Measurements from ENCODE around the gene AK8. TPM values are rescaled to one million over a fixed set of nuclear protein-coding genes. Genes with fewer than 3 reads are reported as not detected.

The AK8 gene
- total and polyA plus RNA-seq, 9 of the 15 experiments (the other 6 are each of a cell fraction or from before 2014, with no cell fraction given): 0.06 to 0.37 TPM; not detected in 7

GRCh38 chr9:132825430-132825829 lies 52.7 kb downstream of the AK8 start:
- TF ChIP-seq PHF20 (IDR thresholded peaks at IDR 0.05; ENCODE audit: partially characterized antibody): no peak
- no peak for TF ChIP-seq MTA1 (IDR thresholded peaks at IDR 0.05; ENCODE audit: borderline replicate concordance)
- no peak for TF ChIP-seq ZNF695 (CRISPR knock-in tag; IDR thresholded peaks at IDR 0.05)
- TF ChIP-seq, protein P1, sequence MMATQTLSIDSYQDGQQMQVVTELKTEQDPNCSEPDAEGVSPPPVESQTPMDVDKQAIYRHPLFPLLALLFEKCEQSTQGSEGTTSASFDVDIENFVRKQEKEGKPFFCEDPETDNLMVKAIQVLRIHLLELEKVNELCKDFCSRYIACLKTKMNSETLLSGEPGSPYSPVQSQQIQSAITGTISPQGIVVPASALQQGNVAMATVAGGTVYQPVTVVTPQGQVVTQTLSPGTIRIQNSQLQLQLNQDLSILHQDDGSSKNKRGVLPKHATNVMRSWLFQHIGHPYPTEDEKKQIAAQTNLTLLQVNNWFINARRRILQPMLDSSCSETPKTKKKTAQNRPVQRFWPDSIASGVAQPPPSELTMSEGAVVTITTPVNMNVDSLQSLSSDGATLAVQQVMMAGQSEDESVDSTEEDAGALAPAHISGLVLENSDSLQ (IDR thresholded peaks at IDR 0.05): no peak
- no peak for TF ChIP-seq ZNF785 (CRISPR knock-in tag; IDR thresholded peaks at IDR 0.05)
- no peak for TF ChIP-seq CEBPG (CRISPR knock-in tag; IDR thresholded peaks at IDR 0.05)
- no peak for TF ChIP-seq CEBPG (tag; conservative IDR thresholded peaks at IDR 0.05 in 1 of 2, IDR thresholded peaks at IDR 0.05 in 1 of 2)
- no peak for TF ChIP-seq ARID3B (CRISPR knock-in tag; IDR thresholded peaks at IDR 0.05; ENCODE audit: borderline replicate concordance)
- TF ChIP-seq U2AF2 (optimal IDR thresholded peaks at IDR 0.05; ENCODE audit: low read depth, low read length): no peak
- no peak for TF ChIP-seq RCOR1 (IDR thresholded peaks at IDR 0.05; ENCODE audit: borderline replicate concordance in 1 of 2, low read depth in 2 of 2, low read length in 2 of 2)
- TF ChIP-seq RNF2 (IDR thresholded peaks at IDR 0.05): no peak
- TF ChIP-seq HINFP (tag; conservative IDR thresholded peaks at IDR 0.05; ENCODE audit: low read depth): no peak
- CTCF ChIA-PET (ENCODE audit: low intra/inter-chr PET ratio): no interaction called here

More at GRCh38 chr9:132825430-132825829, 52.7 kb downstream of the AK8 start:
- no peaks in the 10 kb centered on the region for H3K79me2 ChIP-seq (ENCODE audit: control insufficient read depth, insufficient read depth, low read length)
- H3K9me3 ChIP-seq (replicated peaks; ENCODE audit: control insufficient read depth, insufficient read depth, low read depth, low read length): no peaks in the 10 kb centered on the region
- peaks cover 66 to 69% of the 10 kb centered on the region in 2 experiments for H3K27me3 ChIP-seq (ENCODE audit: control insufficient read depth in 2 of 2, insufficient read depth in 2 of 2, low read length in 2 of 2)
- H3K9me1 ChIP-seq (ENCODE audit: control insufficient read depth, insufficient read depth, low read length): no peaks in the 10 kb centered on the region
- ATAC-seq: no peak
- in situ Hi-C loops (cut with MboI): no loop called here
- H3K27ac ChIP-seq (ENCODE audit: extremely low read depth, low read depth, low read length): no peak overlapping the region
- no peaks in the 10 kb centered on the region; a peak in 1 of 5 replicates for H3K4me1 ChIP-seq (replicated peaks in 1 of 2; ENCODE audit: control insufficient read depth in 2 of 2, insufficient read depth in 2 of 2, low read length in 2 of 2)
- no peak overlapping the region for H3K4me2 ChIP-seq (ENCODE audit: insufficient read depth, low read length)
- H3K4me3 ChIP-seq: no peak overlapping the region
- no peak overlapping the region for H3K9ac ChIP-seq (ENCODE audit: insufficient read depth in 1 of 2, low read depth in 2 of 2, low read length in 2 of 2)
- 1% methylated on average over 10 of the region's 10 CpGs for WGBS (ENCODE audit: insufficient coverage, low coverage, missing lambda C conversion rate)
- peaks cover 6% of the 10 kb centered on the region; the same call in 1 of the 2 replicates for H4K20me1 ChIP-seq (replicated peaks; ENCODE audit: control insufficient read depth, insufficient read depth, low read length)
- FAIRE-seq: no peak
- no peak overlapping the region for H2AFZ ChIP-seq (ENCODE audit: low read depth, low read length)
- no TSS peak for BruUV-seq (replicated peaks)
- DNase-seq (ENCODE audit: extremely low read depth in 1 of 4, low spot score in 3 of 4): no peak
- intact Hi-C loops (cut with micrococcal nuclease): no loop called here
- POLR2A ChIA-PET: interaction anchor here (0.7 kb wide), 1 partner anchor 48 kb away, joined by 3 read pairs; no protein-coding TSS in a partner anchor
- H3K36me3 ChIP-seq (ENCODE audit: control insufficient read depth, insufficient read depth, low read length): no peaks in the 10 kb centered on the region

Measured in K562 (cell line).